LNCAP (cell line): ENCODE results near the gene DLG1.

Source experiments
- CTCF ChIP-seq: fragments of 450-650 bp; IDR thresholded peaks from 2 replicates; pipeline ENCODE4 v1.5.1; 2017; ENCODE audit warnings: mild to moderate bottlenecking

Gene DLG1

GRCh38 chr3:197064771-197065170, 233.6 kb downstream of the DLG1 start:
- TF ChIP-seq CTCF = no peak

GRCh38 chr3:197062446-197062845, 236.0 kb downstream of the DLG1 start:
- TF ChIP-seq CTCF = no peak

- TF ChIP-seq CTCF = no peak
These were observed 247.9 kb downstream of the DLG1 start for GRCh38 chr3:197050511-197050910.

- TF ChIP-seq CTCF = no peak
These were observed 255.9 kb downstream of the DLG1 start for GRCh38 chr3:197042539-197042938.

GRCh38 chr3:197041875-197042488, 256.4 kb downstream of the DLG1 start:
- TF ChIP-seq CTCF = no peak

GRCh38 chr3:197040658-197041057, 257.8 kb downstream of the DLG1 start:
- no peak for TF ChIP-seq CTCF

- TF ChIP-seq CTCF = no peak
These were observed 259.5 kb downstream of the DLG1 start for GRCh38 chr3:197038679-197039462.
